ENCODE data around the gene OXSR1.
A peak's percentile ranks its signal among the peaks of the same experiment; 100 is the strongest.
"Not testable (repeated sequence)": the region's sequence is repeated elsewhere in the genome, so short reads cannot be mapped to it uniquely, and the experiment has no call there.

Gene OXSR1

DNA sequence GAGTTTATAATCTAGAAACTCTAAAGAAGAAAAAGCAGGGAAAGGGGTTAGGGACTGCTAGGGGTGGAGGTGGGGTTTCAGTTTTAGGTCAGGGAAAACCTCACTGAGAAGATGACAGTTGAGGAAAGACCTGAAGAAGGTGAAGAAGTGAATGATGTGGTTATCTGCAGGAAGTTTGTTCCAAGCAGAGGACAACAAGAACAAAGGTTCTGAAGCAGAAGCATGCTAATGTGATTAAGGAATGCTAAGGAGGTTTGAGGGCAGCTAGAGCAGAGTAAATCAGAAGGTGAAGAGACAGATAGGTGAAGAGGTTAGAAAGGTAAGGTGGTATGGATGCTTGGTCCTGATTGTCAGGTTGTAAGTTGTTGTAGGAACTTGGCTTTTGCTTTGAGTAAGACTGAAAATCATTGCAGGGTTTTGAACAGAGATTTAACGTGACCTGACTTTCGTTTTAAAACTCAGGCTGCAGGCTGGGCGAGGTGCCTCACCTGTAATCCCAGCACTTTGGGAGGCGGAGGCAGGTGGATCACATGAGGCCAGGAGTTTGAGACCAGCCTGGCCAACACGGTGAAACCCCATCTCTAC lies 8.6 kb downstream of the OXSR1 start:
- FAIRE-seq (peak; percentile 5), DNase-seq (ENCODE audit: insufficient read length, low spot score) (no peak)
- TF ChIP-seq SPI1 (IDR thresholded peaks at IDR 0.05; ENCODE audit: low read depth, low read length), result no peak
- TF ChIP-seq POU2F2 (IDR thresholded peaks at IDR 0.05; ENCODE audit: low read depth, low read length), result no peak
- no peak for TF ChIP-seq TAF1 (IDR thresholded peaks at IDR 0.05; ENCODE audit: low read depth, low read length)
- no peak for TF ChIP-seq PAX5 (IDR thresholded peaks at IDR 0.05; ENCODE audit: insufficient read depth, low read length, severe bottlenecking)
- no peak for TF ChIP-seq POLR2AphosphoS5 (IDR thresholded peaks at IDR 0.05; ENCODE audit: low read depth, low read length)
- TF ChIP-seq POLR2A (IDR thresholded peaks at IDR 0.05; ENCODE audit: low read depth, low read length), result no peak

DNA sequence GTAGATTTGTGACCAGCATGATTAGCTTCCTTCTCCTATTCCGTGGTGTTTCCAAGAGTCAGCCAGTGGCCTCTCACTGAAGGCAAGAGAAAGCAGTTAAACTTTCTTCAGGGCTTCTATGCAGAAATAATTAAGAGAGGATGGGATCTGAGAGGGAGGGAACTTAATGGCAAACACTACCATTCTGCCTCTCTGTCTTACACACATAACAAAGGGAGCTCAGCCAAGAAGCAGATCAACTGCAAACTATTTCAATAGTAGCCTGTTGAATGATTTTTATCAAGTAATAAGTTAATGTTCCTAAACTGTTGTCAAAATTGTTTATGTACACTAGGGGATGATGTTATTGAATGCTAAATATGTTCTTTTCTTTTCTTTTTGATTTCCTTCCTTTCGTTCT lies 11.8 kb downstream of the OXSR1 start:
- no peak for DNase-seq (ENCODE audit: insufficient read length, low spot score)
- TF ChIP-seq POLR2A (IDR thresholded peaks at IDR 0.05; ENCODE audit: low read depth, low read length) (no peak), SPI1 (IDR thresholded peaks at IDR 0.05; ENCODE audit: low read depth, low read length) (no peak), PAX5 (IDR thresholded peaks at IDR 0.05; ENCODE audit: insufficient read depth, low read length, severe bottlenecking) (no peak), TAF1 (IDR thresholded peaks at IDR 0.05; ENCODE audit: low read depth, low read length) (no peak), POLR2AphosphoS5 (IDR thresholded peaks at IDR 0.05; ENCODE audit: low read depth, low read length) (no peak), POU2F2 (IDR thresholded peaks at IDR 0.05; ENCODE audit: low read depth, low read length) (no peak)

DNA sequence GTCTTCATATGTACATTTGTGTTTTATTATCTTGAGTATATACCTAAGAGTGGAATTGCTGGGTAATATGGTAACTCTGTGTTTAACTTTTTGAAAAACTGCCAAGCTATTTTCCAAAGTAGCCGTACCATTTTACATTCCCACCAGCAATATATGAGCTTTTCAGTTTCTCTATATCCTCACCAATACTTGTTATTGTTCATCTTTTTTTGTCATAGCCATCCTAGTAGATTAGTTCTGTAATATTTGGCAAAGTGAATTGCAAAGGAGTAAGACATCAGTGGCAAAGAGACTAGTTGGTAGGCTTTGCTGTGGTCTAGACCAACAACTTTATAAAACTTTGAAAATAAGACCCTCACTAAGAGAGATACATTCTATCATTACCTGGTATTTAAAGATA lies 21.4 kb downstream of the OXSR1 start:
- no peak for TF ChIP-seq POLR2A (IDR thresholded peaks at IDR 0.05; ENCODE audit: low read depth, low read length)
- no peak for TF ChIP-seq TAF1 (IDR thresholded peaks at IDR 0.05; ENCODE audit: low read depth, low read length)
- TF ChIP-seq SPI1 (IDR thresholded peaks at IDR 0.05; ENCODE audit: low read depth, low read length), result no peak
- TF ChIP-seq POU2F2 (IDR thresholded peaks at IDR 0.05; ENCODE audit: low read depth, low read length), result no peak
- no peak for TF ChIP-seq PAX5 (IDR thresholded peaks at IDR 0.05; ENCODE audit: insufficient read depth, low read length, severe bottlenecking)
- TF ChIP-seq POLR2AphosphoS5 (IDR thresholded peaks at IDR 0.05; ENCODE audit: low read depth, low read length), result no peak
- DNase-seq (ENCODE audit: insufficient read length, low spot score) (no peak), FAIRE-seq (no peak)

More for the DNA sequence above, 11.8 kb downstream of the OXSR1 start:
- no peak for FAIRE-seq

- DNase-seq (ENCODE audit: insufficient read length, low spot score) (no peak), FAIRE-seq (no peak)
- TF ChIP-seq POLR2AphosphoS5 (IDR thresholded peaks at IDR 0.05; ENCODE audit: low read depth, low read length) (no peak), POLR2A (IDR thresholded peaks at IDR 0.05; ENCODE audit: low read depth, low read length) (no peak)
Observed at GRCh38 chr3:38190481-38190881, 25.1 kb downstream of the OXSR1 start.

DNA sequence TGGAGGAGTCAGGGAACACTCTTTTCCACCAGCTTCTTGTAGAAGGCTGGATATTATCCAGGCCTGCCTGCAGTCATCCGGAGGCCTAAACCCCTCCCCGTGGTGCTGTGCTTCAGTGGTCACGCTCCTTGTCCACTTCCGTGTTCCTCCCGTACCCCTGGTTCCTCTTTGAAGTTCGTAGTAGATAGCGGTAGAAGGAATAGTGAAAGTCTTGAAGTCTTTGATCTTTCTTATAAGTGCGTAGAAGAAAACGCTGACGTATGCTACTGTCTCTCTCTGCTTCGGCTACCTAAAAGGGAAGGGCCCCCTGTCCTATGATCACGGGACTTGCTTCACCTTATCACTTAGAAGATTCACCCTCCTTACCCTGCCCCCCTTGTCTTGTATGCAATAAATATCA lies 37.6 kb downstream of the OXSR1 start:
- not testable (repeated sequence) for FAIRE-seq; DNase-seq (ENCODE audit: insufficient read length, low spot score)

GRCh38 chr3:38203690-38204089 lies 38.4 kb downstream of the OXSR1 start:
- FAIRE-seq (no peak), DNase-seq (ENCODE audit: insufficient read length, low spot score) (no peak)
- no peak for TF ChIP-seq POU2F2 (IDR thresholded peaks at IDR 0.05; ENCODE audit: low read depth, low read length)
- no peak for TF ChIP-seq PAX5 (IDR thresholded peaks at IDR 0.05; ENCODE audit: insufficient read depth, low read length, severe bottlenecking)
- TF ChIP-seq TAF1 (IDR thresholded peaks at IDR 0.05; ENCODE audit: low read depth, low read length), result no peak
- TF ChIP-seq POLR2A (IDR thresholded peaks at IDR 0.05; ENCODE audit: low read depth, low read length), result no peak
- no peak for TF ChIP-seq SPI1 (IDR thresholded peaks at IDR 0.05; ENCODE audit: low read depth, low read length)
- TF ChIP-seq POLR2AphosphoS5 (IDR thresholded peaks at IDR 0.05; ENCODE audit: low read depth, low read length), result no peak

GRCh38 chr3:38204599-38205471 lies 39.5 kb downstream of the OXSR1 start:
- DNase-seq (ENCODE audit: insufficient read length, low spot score), result no peak
- TF ChIP-seq POU2F2 (IDR thresholded peaks at IDR 0.05; ENCODE audit: low read depth, low read length) (no peak), POLR2AphosphoS5 (IDR thresholded peaks at IDR 0.05; ENCODE audit: low read depth, low read length) (no peak), TAF1 (IDR thresholded peaks at IDR 0.05; ENCODE audit: low read depth, low read length) (no peak), SPI1 (IDR thresholded peaks at IDR 0.05; ENCODE audit: low read depth, low read length) (no peak), POLR2A (IDR thresholded peaks at IDR 0.05; ENCODE audit: low read depth, low read length) (no peak), PAX5 (IDR thresholded peaks at IDR 0.05; ENCODE audit: insufficient read depth, low read length, severe bottlenecking) (no peak)
- FAIRE-seq, result no peak

DNA sequence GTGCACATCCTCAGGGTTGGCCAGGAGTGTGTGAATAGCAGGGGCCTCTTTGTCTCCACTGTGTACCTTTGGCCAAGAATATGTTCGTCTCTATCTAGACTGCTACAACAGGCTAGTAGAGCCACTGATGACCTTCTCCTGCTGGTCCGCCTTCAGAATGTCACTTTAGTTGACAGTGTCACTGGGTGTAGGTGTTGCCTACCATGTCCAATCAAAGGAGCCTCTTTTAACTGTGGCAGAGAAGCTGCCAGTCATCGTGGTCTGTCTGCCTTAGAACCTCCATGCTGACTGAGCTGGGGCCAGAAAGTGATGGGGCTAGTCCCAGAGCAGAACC lies 40.1 kb downstream of the OXSR1 start:
- TF ChIP-seq PAX5 (IDR thresholded peaks at IDR 0.05; ENCODE audit: insufficient read depth, low read length, severe bottlenecking), result no peak
- TF ChIP-seq SPI1 (IDR thresholded peaks at IDR 0.05; ENCODE audit: low read depth, low read length), result no peak
- no peak for TF ChIP-seq POLR2AphosphoS5 (IDR thresholded peaks at IDR 0.05; ENCODE audit: low read depth, low read length)
- TF ChIP-seq POLR2A (IDR thresholded peaks at IDR 0.05; ENCODE audit: low read depth, low read length), result no peak
- TF ChIP-seq POU2F2 (IDR thresholded peaks at IDR 0.05; ENCODE audit: low read depth, low read length), result no peak
- no peak for TF ChIP-seq TAF1 (IDR thresholded peaks at IDR 0.05; ENCODE audit: low read depth, low read length)
- DNase-seq (ENCODE audit: insufficient read length, low spot score), result no peak
- no peak for FAIRE-seq

- FAIRE-seq, result no peak
- TF ChIP-seq TAF1 (IDR thresholded peaks at IDR 0.05; ENCODE audit: low read depth, low read length) (no peak), POU2F2 (IDR thresholded peaks at IDR 0.05; ENCODE audit: low read depth, low read length) (no peak), SPI1 (IDR thresholded peaks at IDR 0.05; ENCODE audit: low read depth, low read length) (no peak), POLR2A (IDR thresholded peaks at IDR 0.05; ENCODE audit: low read depth, low read length) (no peak), POLR2AphosphoS5 (IDR thresholded peaks at IDR 0.05; ENCODE audit: low read depth, low read length) (no peak), PAX5 (IDR thresholded peaks at IDR 0.05; ENCODE audit: insufficient read depth, low read length, severe bottlenecking) (no peak)
- DNase-seq (ENCODE audit: insufficient read length, low spot score), result no peak
Observed at GRCh38 chr3:38207254-38208003, 42.1 kb downstream of the OXSR1 start.

Measured in GM12891 (cell line).